SU-DHL-6 (cell line): Measurements from ENCODE around the gene INVS.
A peak's percentile ranks its signal among the peaks of the same experiment; 100 is the strongest.

Experiments used
- H2AFZ ChIP-seq: fragments of 200-600 bp; sonication (generic); 2 replicates; pipeline ENCODE4 v1.6.1; 2014; ENCODE audit warnings: low read depth, mild to moderate bottlenecking, moderate library complexity, mixed read lengths, antibody characterized with exemption, low read length; ENCODE audit not compliant: severe bottlenecking
- H3F3A ChIP-seq: fragments of 200-600 bp; shearing (Covaris generic); 2 replicates; pipeline ENCODE4 v1.6.0; 2016; ENCODE audit warnings: antibody characterized with exemption, mild to moderate bottlenecking; ENCODE audit not compliant: insufficient read depth
- H3K27ac ChIP-seq: fragments of 200-600 bp; sonication (generic); 2 replicates; pipeline ENCODE4 v1.5.1; 2016; ENCODE audit warnings: low read depth, mild to moderate bottlenecking, low read length, moderate library complexity, mixed read lengths
- H3K27me3 ChIP-seq: fragments of 200-600 bp; sonication (generic), shearing (Covaris generic); 2 replicates; pipeline ENCODE4 v1.6.0; 2014; ENCODE audit warnings: mild to moderate bottlenecking, low read length
- H3K36me3 ChIP-seq: fragments of 200-600 bp; sonication (generic); 2 replicates; pipeline ENCODE4 v1.6.1; 2014; ENCODE audit warnings: mild to moderate bottlenecking, low read length, mixed read lengths
- H3K4me2 ChIP-seq: fragments of 300-600, 200-600 bp; shearing (Covaris generic), sonication (generic); 2 replicates; pipeline ENCODE4 v1.6.0; 2014; ENCODE audit warnings: low read length, low read depth, mild to moderate bottlenecking; ENCODE audit not compliant: poor library complexity, severe bottlenecking
- H3K4me3 ChIP-seq: fragments of 200-600 bp; sonication (generic); 2 replicates; pipeline ENCODE4 v1.5.1; 2014; ENCODE audit warnings: antibody characterized with exemption, low read length, mild to moderate bottlenecking, mixed read lengths; ENCODE audit not compliant: insufficient read depth, poor library complexity, severe bottlenecking
- H3K79me2 ChIP-seq: fragments of 200-600 bp; sonication (generic); 2 replicates; pipeline ENCODE4 v1.6.1; 2014; ENCODE audit warnings: mild to moderate bottlenecking, low read length, moderate library complexity; ENCODE audit not compliant: insufficient read depth
- H3K9ac ChIP-seq: fragments of 200-600 bp; sonication (generic); 2 replicates; pipeline ENCODE4 v1.7.0; 2014; ENCODE audit warnings: mild to moderate bottlenecking, low read length
- H3K9me2 ChIP-seq: fragments of 200-600 bp; sonication (generic); replicated peaks from 2 replicates; pipeline ENCODE4 v1.6.1; 2014; ENCODE audit warnings: low read length; ENCODE audit not compliant: insufficient read depth
- H3K9me3 ChIP-seq: fragments of 200-600 bp; sonication (generic); 2 replicates; pipeline ENCODE4 v1.6.1; 2014; ENCODE audit warnings: low read length, mixed read lengths; ENCODE audit not compliant: insufficient read depth
- H4K20me1 ChIP-seq: fragments of 200-600 bp; sonication (generic); 2 replicates; pipeline ENCODE4 v1.6.1; 2014; ENCODE audit warnings: low read depth, mild to moderate bottlenecking, antibody characterized with exemption, low read length, moderate library complexity, mixed read lengths
- EZH2phosphoT487 ChIP-seq: fragments of 200-600 bp; sonication (generic), shearing (Covaris generic); conservative IDR thresholded peaks from 2 replicates; pipeline ENCODE4 v1.6.1; 2018; ENCODE audit warnings: mild to moderate bottlenecking, antibody characterized with exemption, low read length, moderate library complexity, mixed read lengths
- TF ChIP-seq, protein P1 (sequence below): fragments of 200-600 bp; sonication (generic); IDR thresholded peaks from one replicate; pipeline ENCODE4 v1.5.1; 2017; ENCODE audit warnings: antibody characterized with exemption, mild to moderate bottlenecking, low read length, moderate library complexity; ENCODE audit not compliant: insufficient read depth, poor library complexity, severe bottlenecking

The INVS gene

DNA sequence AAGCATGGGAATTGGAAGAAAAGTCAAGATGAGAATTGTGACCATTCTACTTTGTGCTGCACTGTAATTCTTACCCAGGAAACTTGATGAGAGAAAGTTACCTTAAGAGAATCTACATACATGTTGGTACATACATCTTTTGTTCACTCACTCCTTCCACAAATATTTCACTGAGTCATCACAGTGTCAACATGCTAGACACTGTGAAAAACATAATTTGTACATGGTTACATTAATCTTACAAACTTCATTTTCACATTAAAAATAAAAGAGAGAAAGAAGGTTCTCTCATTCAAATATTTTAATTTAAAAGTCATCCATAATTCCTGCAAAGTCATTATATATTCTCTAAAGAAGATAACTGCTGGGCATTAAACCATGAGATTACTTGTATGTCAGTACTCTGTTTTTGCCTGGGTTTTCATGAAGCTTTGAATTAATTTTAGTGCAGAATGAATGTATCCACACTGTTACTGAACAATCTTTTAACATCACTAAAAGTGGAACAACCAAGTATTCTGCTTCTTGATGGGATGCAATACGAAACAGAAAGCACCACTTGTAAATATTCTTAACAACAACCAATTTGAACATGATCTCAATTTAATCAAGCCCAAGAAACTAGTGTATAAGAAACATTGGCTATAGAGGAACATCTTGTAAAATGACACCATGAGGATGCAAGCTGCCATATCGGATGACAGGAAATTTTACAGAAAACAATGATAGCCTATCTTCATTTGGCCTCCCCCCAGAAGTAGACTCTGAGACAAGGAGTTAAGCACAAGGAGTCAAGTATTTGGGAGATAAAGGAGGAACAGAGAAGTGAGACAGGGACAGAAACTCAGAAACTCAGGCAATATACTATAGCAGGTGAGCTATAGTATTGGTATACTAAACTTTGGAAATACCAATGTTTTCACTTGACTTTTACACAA, 28.7 kb upstream of the INVS start:
- H3K9me3 ChIP-seq, result no peaks in the 10 kb centered on the region
- peak overlapping the region; percentile 21 for H3K4me2 ChIP-seq
- no peaks in the 10 kb centered on the region; the same call in 1 of the 2 replicates for H3K36me3 ChIP-seq
- 0 out of 2 replicates have a peak, but pooled peaks cover 7% of the 10 kb centered on the region for H3F3A ChIP-seq
- H2AFZ ChIP-seq, result no peak overlapping the region
- H3K27me3 ChIP-seq, result no peaks in the 10 kb centered on the region
- TF ChIP-seq, protein P1, sequence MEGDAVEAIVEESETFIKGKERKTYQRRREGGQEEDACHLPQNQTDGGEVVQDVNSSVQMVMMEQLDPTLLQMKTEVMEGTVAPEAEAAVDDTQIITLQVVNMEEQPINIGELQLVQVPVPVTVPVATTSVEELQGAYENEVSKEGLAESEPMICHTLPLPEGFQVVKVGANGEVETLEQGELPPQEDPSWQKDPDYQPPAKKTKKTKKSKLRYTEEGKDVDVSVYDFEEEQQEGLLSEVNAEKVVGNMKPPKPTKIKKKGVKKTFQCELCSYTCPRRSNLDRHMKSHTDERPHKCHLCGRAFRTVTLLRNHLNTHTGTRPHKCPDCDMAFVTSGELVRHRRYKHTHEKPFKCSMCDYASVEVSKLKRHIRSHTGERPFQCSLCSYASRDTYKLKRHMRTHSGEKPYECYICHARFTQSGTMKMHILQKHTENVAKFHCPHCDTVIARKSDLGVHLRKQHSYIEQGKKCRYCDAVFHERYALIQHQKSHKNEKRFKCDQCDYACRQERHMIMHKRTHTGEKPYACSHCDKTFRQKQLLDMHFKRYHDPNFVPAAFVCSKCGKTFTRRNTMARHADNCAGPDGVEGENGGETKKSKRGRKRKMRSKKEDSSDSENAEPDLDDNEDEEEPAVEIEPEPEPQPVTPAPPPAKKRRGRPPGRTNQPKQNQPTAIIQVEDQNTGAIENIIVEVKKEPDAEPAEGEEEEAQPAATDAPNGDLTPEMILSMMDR, result no peak
- H3K27ac ChIP-seq, result peak overlapping the region; percentile 26; the same call in 1 of the 2 replicates
- no peaks in the 10 kb centered on the region; the same call in 1 of the 2 replicates for H4K20me1 ChIP-seq
- peaks cover 77% of the 10 kb centered on the region for H3K79me2 ChIP-seq
- no peaks in the 10 kb centered on the region for H3K9me2 ChIP-seq
- H3K4me3 ChIP-seq, result no peak overlapping the region
- no peak overlapping the region for H3K9ac ChIP-seq

DNA sequence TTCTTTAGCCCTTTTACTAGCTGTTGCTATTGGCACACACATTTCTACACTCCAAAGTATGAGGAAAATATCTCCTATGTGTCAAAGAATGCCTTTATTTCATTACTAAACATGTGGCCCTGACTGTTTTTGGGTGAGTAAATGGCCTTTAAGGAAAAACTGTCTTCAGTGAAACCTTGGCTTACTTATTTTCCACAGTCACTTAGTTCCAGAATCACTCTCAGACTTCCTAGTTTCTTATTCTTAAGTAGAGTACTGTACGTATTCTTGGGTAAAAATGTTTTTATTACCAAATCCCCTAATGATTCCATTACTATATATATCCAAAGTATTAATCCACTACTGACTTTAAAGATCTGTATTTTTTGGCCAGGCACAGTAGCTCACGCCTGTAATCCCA, 27.8 kb upstream of the INVS start:
- Histone ChIP-seq H3K79me2 (peaks cover 77% of the 10 kb centered on the region), H2AFZ (no peak overlapping the region), H3K27ac (no peak overlapping the region), H3K9ac (no peak overlapping the region), H3K9me2 (no peaks in the 10 kb centered on the region), H3K4me2 (no peak overlapping the region), H3K4me3 (no peak overlapping the region), H3K27me3 (no peaks in the 10 kb centered on the region), H3K9me3 (no peaks in the 10 kb centered on the region), H3F3A (0 out of 2 replicates have a peak, but pooled peaks cover 6% of the 10 kb centered on the region), H4K20me1 (no peaks in the 10 kb centered on the region; the same call in 1 of the 2 replicates), H3K36me3 (no peaks in the 10 kb centered on the region; the same call in 1 of the 2 replicates)
- no peak for TF ChIP-seq EZH2phosphoT487
- TF ChIP-seq, protein P1, result no peak

DNA sequence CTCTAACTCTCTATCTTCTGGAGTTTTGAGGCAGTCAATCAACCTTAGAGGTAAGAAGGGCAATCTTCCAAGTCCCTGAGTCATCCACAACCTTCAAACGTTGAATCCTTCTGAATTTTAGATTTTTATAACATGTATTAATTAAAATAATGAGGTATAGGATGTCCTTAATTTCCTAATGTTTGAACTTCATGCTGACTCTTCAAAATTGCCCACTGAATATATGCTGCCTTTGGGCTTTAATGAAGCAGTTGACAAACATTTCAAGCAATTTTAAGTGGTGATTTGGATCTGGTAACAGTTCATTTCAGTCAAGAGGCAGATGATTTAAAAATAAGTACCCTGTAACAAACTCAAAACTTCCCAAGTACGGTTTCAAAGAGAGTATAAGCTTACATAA, 26.2 kb upstream of the INVS start:
- H3K9me2 ChIP-seq, result no peaks in the 10 kb centered on the region
- TF ChIP-seq, protein P1, result no peak
- TF ChIP-seq EZH2phosphoT487, result no peak
- H3K36me3 ChIP-seq, result no peaks in the 10 kb centered on the region; the same call in 1 of the 2 replicates
- no peak overlapping the region for H3K4me2 ChIP-seq
- H3K9ac ChIP-seq, result no peak overlapping the region
- H3F3A ChIP-seq, result no peaks in the 10 kb centered on the region
- no peak overlapping the region for H2AFZ ChIP-seq
- H3K9me3 ChIP-seq, result no peaks in the 10 kb centered on the region
- no peaks in the 10 kb centered on the region; the same call in 1 of the 2 replicates for H4K20me1 ChIP-seq
- peaks cover 85% of the 10 kb centered on the region for H3K79me2 ChIP-seq
- no peaks in the 10 kb centered on the region for H3K27me3 ChIP-seq
- H3K4me3 ChIP-seq, result no peak overlapping the region
- H3K27ac ChIP-seq, result no peak overlapping the region
